Right kidney (tissue), 9 donors: ENCODE measurements around the gene ORC4.
A peak's percentile ranks its signal among the peaks of the same experiment; 100 is the strongest.

Experiments used
- DNase-seq: peaks from one replicate; pipeline ENCODE4 v3.0.0-alpha.2; 2016
- long read RNA-seq, 8 donors: transcript quantifications; one replicate each; lab custom pipeline, GENCODE V29; 2026

ORC4 gene
- long read RNA-seq, donor 1, full-length matches to known transcripts: 21 of 21 reads
- long read RNA-seq, donor 1, partial matches to known transcripts: 0 of 21 reads
- long read RNA-seq, donor 1, other reads (novel, unspliced or antisense): 0 of 21 reads
- long read RNA-seq, donor 2, full-length matches to known transcripts: 10 of 15 reads
- long read RNA-seq, donor 2, partial matches to known transcripts: 0 of 15 reads
- long read RNA-seq, donor 2, other reads (novel, unspliced or antisense): 5 of 15 reads
- long read RNA-seq, donor 3, full-length matches to known transcripts: 11 of 11 reads
- long read RNA-seq, donor 3, partial matches to known transcripts: 0 of 11 reads
- long read RNA-seq, donor 3, other reads (novel, unspliced or antisense): 0 of 11 reads
- long read RNA-seq, donor 4, full-length matches to known transcripts: 6 of 46 reads
- long read RNA-seq, donor 4, partial matches to known transcripts: 40 of 46 reads
- long read RNA-seq, donor 4, other reads (novel, unspliced or antisense): 0 of 46 reads
- long read RNA-seq, donor 5, full-length matches to known transcripts: 26 of 31 reads
- long read RNA-seq, donor 5, partial matches to known transcripts: 5 of 31 reads
- long read RNA-seq, donor 5, other reads (novel, unspliced or antisense): 0 of 31 reads
- long read RNA-seq, donor 6, full-length matches to known transcripts: 8 of 42 reads
- long read RNA-seq, donor 6, partial matches to known transcripts: 34 of 42 reads
- long read RNA-seq, donor 6, other reads (novel, unspliced or antisense): 0 of 42 reads
- long read RNA-seq, donor 7, full-length matches to known transcripts: 22 of 22 reads
- long read RNA-seq, donor 7, partial matches to known transcripts: 0 of 22 reads
- long read RNA-seq, donor 7, other reads (novel, unspliced or antisense): 0 of 22 reads
- long read RNA-seq, donor 8, full-length matches to known transcripts: 16 of 16 reads
- long read RNA-seq, donor 8, partial matches to known transcripts: 0 of 16 reads
- long read RNA-seq, donor 8, other reads (novel, unspliced or antisense): 0 of 16 reads

DNA sequence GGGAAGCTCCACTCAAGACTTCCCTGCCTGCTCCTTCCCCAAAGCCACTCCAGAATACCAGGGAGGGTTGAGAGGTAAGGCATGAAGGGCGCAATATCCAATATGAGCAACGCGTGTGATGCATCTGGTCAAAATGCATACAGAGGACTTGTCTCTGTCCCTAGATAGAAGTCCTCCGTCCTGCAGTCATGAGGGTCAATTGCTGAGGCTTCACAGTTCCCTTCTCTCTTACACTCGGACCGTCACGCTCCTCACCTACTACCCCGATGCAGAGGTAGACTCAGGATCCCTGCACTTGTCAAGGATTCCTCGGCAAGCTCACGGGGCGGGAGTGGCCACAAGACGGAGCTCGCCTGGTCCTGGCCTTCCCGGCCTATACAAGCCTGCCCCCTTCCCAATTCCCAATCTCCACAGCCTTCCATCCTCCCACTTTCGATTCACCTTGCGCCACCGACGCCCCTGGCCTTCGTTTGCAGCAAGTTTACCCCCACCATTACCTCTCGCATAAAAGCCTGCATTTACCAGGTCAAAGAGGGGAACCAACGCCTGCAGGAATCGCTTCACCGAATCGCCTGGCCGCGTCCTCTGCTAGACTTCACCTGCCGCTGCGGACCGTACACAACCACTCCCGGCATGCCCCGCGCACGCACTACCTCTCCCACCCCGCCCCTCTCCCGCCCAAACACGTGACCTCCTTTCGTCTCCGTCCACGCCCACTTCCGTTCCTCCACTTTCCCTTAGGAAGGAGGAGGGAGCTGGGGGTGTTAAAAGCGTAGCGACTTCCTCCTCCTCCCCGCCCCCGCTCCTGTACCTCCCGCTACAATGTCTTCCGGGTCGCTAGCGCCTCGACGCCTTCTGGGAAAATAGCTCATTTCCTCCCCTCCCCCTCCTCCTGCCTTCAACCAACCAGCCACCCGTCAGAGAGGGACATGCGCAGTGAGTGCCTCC is at the start of gene ORC4:
TSS of gene ORC4 (minus strand) at position 627 of the 948 bp plus-strand sequence. CDS start 44,779 bp downstream, outside the sequence.
- DNase-seq: peak; percentile 94

DNA sequence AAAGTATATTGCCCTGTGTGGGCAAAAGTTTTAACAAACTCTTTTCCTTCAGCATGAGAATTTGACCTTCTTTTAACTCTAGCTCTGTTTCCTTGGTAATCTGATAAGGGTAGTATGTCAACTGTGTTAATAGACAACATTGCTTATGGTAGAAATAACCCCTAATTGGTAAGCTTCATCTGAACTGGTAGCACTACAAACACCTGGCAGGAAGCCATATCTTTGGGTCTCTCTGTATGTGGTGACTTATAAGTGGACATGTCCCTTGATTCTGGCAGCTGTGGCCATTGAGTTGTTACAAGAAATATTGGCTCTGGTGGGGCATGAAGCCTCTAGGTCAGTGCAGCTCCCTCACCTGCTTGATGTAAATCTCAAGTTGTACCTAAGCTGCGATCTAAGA is 47.3 kb upstream of the ORC4 start:
- no peak for DNase-seq

DNA sequence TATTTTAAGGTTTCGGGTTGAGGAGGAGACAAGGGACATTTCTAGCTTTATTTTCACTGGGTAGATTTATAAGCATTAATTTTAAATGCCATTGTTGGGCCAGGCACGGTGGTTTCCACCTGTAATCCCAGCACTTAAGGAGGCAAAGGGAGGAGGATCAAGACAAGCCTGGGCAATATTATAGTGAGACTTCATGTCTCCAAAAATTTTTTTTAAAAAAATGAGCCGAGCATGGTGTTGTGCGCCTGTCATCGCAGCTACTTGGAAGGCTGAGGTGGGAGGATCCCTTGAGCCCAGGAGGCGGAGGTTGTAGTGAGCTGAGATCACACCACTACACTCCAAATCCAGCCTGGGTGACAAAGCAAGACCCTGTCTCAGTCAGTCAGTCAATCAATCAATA is 45.4 kb upstream of the ORC4 start:
- DNase-seq: no peak

DNA sequence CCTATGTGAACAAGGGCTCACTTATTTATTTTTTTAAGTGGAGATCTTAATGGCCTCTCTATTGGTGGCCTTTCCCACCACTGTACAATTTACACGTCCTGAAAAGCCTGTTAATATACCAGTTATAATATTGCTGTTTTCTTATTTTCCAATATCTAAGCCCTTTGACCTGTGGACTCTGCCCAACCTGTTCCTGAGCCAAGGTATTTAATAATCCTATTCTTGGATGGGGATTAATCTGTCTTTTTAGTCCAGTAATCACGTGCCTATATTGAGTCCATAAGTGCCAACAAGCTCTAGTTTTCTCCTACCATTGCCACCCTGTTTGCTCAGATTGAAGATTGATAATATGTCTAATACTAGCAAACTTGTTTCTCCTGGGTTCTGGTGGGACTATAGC is 43.1 kb upstream of the ORC4 start:
- no peak for DNase-seq

DNA sequence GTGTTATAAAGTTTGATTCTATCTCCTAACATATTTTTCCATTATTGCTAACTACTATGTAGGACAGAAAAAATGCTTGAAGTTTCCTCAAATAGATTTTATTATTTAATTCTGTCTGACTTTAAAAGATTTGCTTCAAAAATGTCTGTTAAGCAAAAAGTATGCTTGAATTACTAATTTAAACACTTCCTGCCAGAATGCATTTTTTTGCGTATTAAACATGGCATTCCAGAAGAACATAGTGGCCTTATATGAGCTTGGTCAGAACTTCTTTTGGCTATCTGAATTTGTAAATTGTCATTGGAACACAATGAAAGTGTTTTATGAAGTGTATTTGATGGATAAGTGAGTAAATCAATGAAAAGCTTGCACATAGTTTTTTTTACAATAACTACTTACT is 38.1 kb upstream of the ORC4 start:
- no peak for DNase-seq

DNA sequence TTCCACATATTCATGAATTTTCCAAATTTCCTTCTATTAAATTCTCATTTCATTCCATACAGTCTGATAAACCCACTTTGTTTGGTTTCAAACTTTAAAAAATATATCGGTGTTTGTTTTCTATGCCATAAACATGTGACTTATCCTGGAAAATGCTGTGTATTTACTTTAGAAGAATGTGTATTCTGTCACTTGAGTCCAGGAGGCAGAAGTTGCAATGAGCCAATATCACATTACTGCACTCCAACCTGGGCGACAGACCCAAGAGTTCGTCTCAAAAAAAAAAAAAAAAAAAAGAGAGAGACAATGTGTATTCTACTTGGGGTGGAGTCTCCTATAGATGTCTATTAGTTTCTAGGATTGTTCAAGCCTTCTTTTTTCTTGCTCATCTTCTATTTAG is 32.1 kb upstream of the ORC4 start:
- DNase-seq: no peak

DNA sequence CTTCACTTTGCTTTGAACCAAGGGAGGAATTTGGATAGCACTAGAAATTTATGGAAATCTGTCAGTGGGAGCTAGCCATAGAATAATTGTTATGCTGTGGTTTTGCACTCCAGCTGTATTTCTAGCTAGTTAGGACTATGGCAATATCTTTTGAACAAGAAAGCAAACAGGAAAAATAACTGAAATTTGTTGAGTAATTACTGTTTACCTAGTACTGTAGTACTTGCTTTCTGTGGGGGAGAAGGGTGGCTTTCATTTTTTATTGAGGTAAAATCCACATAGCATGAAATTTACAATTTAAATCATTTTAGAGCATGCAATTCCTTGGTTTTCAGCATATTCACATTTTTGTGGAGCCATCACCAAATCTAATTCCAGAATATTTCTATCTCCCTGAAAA is 28.7 kb upstream of the ORC4 start:
- DNase-seq: no peak

DNA sequence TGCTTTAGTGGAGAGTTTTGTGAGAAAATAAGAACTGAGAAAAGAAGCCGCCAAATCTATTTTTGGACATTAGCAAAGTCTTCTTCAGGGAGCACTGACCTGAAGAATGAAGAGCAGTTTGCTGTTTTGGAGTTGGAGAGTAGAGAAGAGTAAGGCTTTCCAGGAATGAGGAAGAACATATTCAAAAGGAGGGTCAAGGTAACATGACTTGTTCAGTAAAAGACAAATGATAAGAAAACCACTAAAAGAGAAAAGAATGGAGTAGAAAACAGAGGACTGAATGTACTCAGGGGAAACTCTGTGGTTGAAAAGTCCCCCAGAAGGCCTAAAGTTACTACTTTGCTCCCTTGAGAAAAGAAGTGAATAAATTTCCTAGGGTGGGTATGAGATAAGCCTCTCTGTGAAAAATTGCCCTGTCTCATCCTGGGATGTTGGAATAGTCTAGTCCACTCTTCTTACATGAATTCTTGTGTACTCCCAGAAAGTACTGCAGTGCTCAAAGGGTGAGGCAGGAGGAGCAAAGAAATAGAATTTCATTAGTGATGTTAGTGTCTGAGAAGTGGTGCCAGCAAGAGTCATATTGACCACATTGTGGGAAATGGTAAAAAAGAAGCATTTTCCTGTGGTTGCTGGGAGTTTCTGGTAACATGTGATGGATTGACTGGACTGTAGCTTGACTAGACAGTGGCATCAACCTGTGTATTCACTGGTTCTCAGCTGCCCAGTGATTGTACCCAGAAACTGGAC is 28.1 kb upstream of the ORC4 start:
- no peak for DNase-seq

DNA sequence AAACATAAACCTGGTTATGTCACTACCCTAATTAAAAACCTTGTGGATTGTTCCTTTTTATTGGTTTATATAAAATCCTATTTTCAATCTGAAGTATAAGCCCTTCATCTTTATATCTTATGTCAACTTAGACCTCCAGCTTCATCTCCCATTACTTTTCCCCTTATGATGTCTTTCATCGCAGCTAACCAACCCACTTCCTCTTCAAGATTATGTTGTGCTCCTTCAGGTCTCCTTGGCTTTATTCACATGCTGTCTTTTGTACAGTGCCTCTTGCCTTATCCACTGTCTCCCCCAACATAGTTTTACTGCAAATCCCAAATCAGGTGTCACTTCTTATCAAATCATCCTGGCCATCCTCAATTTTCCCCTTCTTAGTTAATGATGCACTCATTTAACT is 26.3 kb upstream of the ORC4 start:
- DNase-seq: no peak

DNA sequence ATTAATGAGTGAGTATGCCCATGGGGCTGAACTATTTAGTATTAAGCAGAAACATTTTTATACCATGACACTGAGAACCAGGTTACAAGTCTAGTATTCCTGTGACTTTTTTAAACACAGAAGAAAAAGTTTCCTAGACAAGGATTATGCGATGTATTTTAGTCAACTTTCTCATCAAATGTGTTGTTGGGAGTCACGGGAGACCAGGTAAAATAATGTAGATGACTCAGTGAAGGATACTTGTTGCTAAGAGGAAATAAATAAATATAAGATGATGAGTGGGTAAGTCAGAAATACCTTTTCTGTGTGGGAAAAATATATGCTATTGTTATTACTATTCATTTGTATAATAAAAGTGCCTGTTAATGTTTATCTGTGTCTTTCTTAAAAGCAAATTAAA is 23.8 kb upstream of the ORC4 start:
- DNase-seq: no peak

DNA sequence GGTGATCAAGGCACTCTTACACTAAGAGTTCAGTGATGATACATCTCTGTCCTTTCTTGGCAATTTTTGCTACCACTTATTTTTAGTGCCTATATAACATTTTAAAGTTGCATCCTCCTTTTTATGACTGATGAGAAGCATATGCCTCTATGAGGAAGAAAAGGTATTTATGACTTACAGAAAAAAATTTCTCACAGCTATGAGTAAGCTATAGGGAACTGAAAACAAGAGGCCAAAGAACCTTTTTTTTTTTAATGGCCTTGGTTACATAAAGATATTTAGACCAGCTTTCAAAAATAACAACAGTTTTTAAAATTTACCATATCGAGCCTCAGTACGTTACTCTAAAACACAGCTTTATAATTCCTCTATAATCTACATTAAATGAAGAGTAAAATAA is 21.7 kb upstream of the ORC4 start:
- no peak for DNase-seq

DNA sequence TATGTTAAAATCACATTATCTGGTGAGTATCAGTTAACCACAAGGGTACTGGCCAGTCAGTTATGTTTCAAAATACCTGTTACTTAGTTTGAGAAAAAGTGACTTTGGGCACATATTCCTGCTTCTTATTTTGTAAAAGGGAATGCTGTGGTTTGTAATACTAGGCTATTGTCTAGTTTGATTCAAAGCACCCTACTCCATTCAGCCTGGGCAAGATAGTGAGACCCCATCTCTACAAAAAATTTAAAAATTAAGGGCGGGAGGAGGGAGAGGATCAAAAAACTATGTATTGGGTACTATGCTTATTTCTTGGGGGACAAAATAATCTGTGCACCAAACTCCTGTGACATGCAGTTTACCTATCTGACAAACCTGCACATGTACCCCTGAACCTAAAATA is 19.2 kb upstream of the ORC4 start:
- DNase-seq: no peak

DNA sequence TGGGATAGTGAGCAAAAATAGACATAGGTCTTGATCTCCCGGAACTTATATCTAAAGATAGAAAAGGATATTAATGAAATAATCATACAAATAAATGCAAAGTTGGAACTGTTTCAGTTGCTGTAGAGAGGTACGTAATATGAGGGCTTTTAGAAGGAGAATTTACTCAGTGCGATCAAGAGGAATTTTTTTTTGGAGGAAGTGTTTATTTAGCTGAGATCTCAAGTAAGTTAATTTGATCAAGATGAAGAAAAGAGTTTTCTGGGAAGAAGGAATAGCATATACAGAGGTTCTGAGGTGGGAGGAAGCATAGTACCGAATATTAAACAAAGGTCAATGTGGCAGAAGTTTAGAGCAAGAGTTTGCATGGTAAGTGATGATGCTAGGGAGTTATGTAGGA is 11.7 kb upstream of the ORC4 start:
- DNase-seq: no peak

DNA sequence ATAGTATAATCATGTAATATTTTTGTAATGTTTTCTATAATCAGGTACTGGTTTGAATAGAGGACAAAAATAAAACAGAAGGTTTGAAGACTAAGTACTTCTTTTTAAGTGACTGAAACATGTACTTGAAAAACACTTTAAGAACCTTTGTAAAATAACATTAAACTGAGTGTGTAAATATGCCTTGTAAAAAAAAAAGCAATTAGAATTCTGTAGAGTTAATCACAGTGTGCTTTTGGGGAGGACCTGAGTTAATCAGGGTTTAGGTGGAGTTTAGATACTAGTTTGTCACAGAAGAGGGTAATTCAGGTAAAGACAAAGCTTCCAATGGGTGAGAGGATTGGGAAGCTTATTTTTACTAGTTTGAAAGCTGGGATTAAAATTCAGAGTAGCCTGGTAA is 10.6 kb upstream of the ORC4 start:
- no peak for DNase-seq

DNA sequence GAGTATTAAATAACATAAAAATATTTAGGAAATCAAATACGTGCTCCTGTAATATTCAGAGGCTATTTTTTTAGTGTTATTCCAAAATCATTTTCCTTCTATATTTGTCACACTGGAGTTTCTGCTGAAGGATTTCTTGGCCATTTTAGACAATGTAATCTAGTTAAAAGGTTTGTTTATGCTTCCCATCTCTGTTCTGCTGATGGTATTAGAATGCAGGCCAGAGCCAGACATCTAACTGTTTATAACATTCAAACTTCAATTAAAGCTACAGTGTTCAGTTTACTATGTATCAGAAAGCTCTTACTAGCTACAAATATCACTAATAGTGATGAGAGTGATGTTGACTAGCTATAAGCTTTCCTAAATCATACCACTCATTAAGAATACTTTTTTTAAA is 8.2 kb upstream of the ORC4 start:
- DNase-seq: no peak

DNA sequence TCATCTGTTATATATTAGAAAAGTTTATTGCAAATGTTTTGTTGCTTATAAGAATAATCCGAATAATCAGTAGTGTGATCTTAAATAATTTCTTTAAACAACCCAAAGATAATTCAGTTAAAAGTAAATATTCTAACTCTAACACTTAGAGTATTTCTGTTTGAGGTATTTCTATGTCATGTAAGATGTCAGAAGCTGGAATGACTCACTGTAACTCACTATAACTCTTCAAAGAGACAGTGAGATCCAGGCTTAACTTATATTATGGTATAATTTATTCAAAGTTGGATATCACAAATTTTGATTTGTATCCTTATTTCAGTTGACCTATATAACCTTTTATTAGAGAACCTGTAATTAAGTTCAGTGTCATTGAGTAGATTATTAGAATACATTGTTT is 7.3 kb upstream of the ORC4 start:
- DNase-seq: no peak

DNA sequence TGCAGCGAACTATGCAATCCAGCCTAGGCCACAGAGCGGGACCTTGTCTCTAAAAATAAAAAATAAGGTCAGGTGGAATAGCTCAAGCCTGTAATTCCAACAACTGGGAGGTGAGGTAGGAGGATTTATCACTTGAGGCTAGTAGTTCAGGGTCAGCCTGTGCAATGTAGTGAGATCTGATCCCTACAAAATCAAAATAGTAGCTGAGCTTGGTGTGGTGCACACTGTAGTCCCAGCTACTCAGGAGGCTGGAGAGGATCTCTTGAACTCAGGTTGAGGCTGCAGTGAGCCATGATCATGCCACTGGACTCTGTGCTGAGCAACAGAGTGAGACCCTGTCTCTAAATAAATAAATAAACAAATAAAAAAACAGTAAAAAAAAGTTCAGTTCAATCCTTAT is 6.0 kb upstream of the ORC4 start:
- DNase-seq: no peak

DNA sequence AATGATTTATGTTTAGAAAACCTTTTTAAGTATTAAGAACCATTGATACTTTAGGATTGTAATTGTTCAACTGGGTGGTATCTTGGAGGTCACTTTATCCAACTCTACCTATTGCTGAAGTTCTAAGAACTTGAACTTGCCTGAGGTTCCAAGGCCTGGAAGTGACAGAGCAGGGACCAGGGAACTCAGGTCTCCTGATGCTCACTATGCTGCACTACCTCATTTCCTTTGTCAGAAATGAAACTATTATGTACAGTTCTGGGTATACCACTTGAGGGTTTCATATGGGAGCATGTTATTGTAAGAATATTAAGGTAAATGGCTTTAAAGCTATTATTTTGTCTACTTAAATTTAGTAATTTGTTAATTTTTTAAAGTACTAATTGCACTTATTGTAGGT is 3.3 kb upstream of the ORC4 start:
- no peak for DNase-seq

DNA sequence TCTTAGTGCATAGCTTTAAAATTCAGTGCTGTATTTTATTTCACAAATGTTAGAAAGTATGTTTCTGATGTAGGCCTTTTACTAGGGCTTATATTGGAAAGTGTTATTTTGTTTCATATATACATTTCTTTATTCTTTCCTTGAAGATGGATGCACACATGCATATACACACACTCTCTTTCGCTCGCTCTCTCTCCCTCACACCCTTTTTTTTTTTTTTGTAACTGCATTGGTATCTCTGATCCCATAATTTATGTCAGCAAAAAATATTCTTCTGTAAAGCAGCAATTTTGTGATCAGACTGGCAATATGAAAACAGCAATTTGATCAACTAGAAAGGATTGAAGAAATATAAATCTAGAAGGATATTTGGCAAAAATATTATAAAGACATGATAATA is 2.3 kb upstream of the ORC4 start:
- no peak for DNase-seq

DNA sequence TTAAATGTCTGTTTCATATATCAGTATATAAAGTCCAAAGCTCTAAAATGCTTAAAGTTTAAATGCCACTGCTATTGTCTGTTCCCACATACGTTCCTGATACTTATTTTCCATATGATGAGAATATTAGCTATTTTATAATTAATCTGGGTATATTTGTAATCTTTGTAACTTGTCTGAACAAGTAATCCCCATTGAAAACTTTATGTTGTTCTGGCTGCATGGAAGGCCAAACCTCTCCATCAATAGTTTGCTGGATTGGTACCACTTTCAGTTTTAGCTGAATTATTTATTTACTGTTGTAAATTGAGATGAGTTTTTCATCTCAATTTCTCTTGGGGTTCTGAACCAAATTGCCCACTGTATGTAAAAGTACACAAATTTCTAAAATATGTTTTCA is 1.8 kb upstream of the ORC4 start:
- DNase-seq: no peak

DNA sequence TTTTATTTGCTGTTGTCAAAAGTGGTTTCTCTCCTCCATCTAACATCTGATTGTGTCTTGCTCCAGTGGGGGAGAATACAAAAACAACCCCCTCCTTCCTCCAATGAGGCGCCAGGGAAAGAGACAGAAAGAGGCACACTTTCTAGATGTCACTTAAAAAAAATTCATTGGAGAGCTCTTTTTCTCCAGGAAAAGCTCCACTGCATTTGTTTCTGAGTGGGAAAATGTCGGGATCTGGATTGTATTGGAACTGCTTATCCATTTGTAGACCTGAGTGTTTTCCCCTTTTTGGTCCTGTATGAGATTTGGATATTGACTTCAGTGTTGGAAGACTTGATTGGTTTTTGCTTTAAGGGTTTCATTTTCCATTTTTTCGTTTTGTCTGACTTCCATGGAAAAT is 1.3 kb upstream of the ORC4 start:
- DNase-seq: peak; percentile 27
